ENCODE results near the gene KLRD1.
"Not testable (repeated sequence)": the region's sequence is repeated elsewhere in the genome, so short reads cannot be mapped to it uniquely, and the experiment has no call there.

Gene KLRD1

GRCh38 chr12:10307630-10308029 is at the start of gene KLRD1:
Gene KLRD1, plus strand, starts transcription at chr12:10307870. Its CDS starts 208 bp downstream, at chr12:10308078.
- no peak for DNase-seq

- DNase-seq: no peak
These were observed 46.7 kb upstream of the KLRD1 start for GRCh38 chr12:10260927-10261326.

GRCh38 chr12:10268037-10268436 is 39.6 kb upstream of the KLRD1 start:
- DNase-seq: no peak

GRCh38 chr12:10272467-10272866 is 35.2 kb upstream of the KLRD1 start:
- no peak for DNase-seq

- no peak for DNase-seq
These were observed 30.9 kb upstream of the KLRD1 start for GRCh38 chr12:10276774-10277173.

- no peak for DNase-seq
These were observed 29.6 kb upstream of the KLRD1 start for GRCh38 chr12:10278104-10278503.

- no peak for DNase-seq
These were observed 27.7 kb upstream of the KLRD1 start for GRCh38 chr12:10279937-10280336.

GRCh38 chr12:10283027-10283426 is 24.6 kb upstream of the KLRD1 start:
- no peak for DNase-seq

- no peak for DNase-seq
These were observed 21.8 kb upstream of the KLRD1 start for GRCh38 chr12:10285919-10286318.

GRCh38 chr12:10289005-10289754 is 18.5 kb upstream of the KLRD1 start:
- DNase-seq: no peak

- no peak for DNase-seq
These were observed 16.6 kb upstream of the KLRD1 start for GRCh38 chr12:10291030-10291429.

- DNase-seq: no peak
These were observed 14.5 kb upstream of the KLRD1 start for GRCh38 chr12:10293151-10293550.

- DNase-seq: no peak
These were observed 14.0 kb upstream of the KLRD1 start for GRCh38 chr12:10293570-10294227.

- DNase-seq: no peak
These were observed 6.6 kb upstream of the KLRD1 start for GRCh38 chr12:10301103-10301502.

- DNase-seq: no peak
These were observed 3.5 kb upstream of the KLRD1 start for GRCh38 chr12:10304161-10304574.

GRCh38 chr12:10305411-10305810 is 2.3 kb upstream of the KLRD1 start:
- DNase-seq: no peak

GRCh38 chr12:10310926-10311720 is 3.5 kb downstream of the KLRD1 start:
- no peak for DNase-seq

- DNase-seq: no peak
These were observed 11.7 kb downstream of the KLRD1 start for GRCh38 chr12:10319388-10319787.

GRCh38 chr12:10320643-10321042 is 13.0 kb downstream of the KLRD1 start:
- no peak for DNase-seq

- not testable (repeated sequence) for DNase-seq
These were observed 21.0 kb downstream of the KLRD1 start for GRCh38 chr12:10328691-10329090.

GRCh38 chr12:10331642-10332239 is 24.1 kb downstream of the KLRD1 start:
- DNase-seq: no peak

- not testable (repeated sequence) for DNase-seq
These were observed 28.5 kb downstream of the KLRD1 start for GRCh38 chr12:10336196-10336595.

- not testable (repeated sequence) for DNase-seq
These were observed 30.8 kb downstream of the KLRD1 start for GRCh38 chr12:10338470-10338869.
